ENCODE results near the gene PRAMEF6. TPM values are rescaled to one million over a fixed set of nuclear protein-coding genes. Genes with fewer than 3 reads are reported as not detected.
"Not testable (repeated sequence)": the region's sequence is repeated elsewhere in the genome, so short reads cannot be mapped to it uniquely, and the experiment has no call there.

PRAMEF6 gene
- not detected in 2 replicates for total RNA-seq (2014; rRNA removed; shearing (Covaris generic))
- polyA plus RNA-seq (2015; cell fraction: cytosol; rRNA removed) = not detected in 2 replicates
- not detected in 2 replicates for polyA plus RNA-seq (2015; cell fraction: nucleus; rRNA removed)

DNA sequence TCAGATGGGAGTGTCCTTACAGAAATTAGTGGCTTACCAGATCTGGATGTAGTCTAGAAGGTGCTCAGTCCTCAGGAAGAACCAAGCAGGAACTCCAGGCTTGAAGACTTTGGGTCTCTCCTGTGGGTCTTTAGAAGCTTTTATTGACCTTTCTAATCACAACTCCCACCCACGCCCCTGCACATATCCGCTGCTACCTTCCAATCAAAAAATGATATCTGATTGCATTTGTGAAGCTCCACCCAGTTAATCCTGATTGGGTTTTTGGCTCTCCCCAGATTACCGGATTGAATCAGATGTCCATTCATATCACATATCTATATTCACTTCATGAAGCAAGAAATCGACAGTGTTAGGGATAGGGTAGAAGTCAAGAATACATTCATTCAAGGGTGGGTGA lies at the start of gene PRAMEF6:
PRAMEF6 (minus strand) TSS at position 101 of the 400 bp plus-strand sequence. CDS start 5,062 bp downstream, outside the sequence.
- in situ Hi-C loops (cut with HindIII; ENCODE audit: low pct_unique_long_range_greater_than_20kb, low sequenced_read_pairs) = not testable (repeated sequence)

DNA sequence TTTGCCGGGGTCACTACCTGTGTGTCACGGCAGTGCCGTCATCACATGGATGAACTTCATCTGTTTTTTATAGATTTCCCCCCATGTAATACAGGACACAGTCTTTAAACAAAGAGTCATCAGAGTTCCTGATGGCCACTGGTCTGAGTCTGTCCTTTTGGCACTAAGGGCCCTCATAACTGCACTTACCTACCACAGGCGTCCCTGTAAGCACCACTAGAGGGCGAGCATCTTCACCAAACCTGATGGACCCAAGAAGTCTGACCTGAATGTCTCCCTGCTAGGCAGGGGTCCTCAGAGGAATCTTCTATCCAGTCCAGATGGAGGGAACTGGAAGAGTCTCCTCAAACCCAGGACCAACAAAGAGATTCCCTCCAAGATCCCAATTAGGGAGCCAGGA lies 23.0 kb downstream of the PRAMEF6 start:
- peak; percentile 0 for DNase-seq (ENCODE audit: low read depth, low spot score)
- in situ Hi-C loops (cut with HindIII; ENCODE audit: low pct_unique_long_range_greater_than_20kb, low sequenced_read_pairs) = not testable (repeated sequence)

More for the DNA sequence above, at the start of gene PRAMEF6:
- not testable (repeated sequence) for DNase-seq (ENCODE audit: low read depth, low spot score)

DNA sequence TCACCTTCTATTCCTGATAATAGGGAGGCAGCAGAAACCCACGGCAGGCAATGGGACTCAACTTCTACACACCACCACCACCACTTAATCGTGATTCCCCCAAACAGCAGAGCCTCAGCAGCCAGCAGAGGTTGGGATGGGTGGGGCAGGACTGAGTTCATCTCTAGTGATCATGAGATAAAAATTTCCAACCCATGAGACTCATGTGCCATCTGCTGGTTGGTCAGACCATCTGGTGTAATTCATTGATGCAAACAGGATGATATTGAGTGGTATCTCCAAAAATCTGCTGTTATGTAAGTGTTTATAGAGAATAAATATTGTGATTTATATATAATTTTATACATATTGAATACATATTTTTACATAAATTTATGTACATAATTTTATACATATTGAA lies 25.6 kb downstream of the PRAMEF6 start:
- DNase-seq (ENCODE audit: low read depth, low spot score) = peak; percentile 16
- in situ Hi-C loops (cut with HindIII; ENCODE audit: low pct_unique_long_range_greater_than_20kb, low sequenced_read_pairs) = not testable (repeated sequence)

DNA sequence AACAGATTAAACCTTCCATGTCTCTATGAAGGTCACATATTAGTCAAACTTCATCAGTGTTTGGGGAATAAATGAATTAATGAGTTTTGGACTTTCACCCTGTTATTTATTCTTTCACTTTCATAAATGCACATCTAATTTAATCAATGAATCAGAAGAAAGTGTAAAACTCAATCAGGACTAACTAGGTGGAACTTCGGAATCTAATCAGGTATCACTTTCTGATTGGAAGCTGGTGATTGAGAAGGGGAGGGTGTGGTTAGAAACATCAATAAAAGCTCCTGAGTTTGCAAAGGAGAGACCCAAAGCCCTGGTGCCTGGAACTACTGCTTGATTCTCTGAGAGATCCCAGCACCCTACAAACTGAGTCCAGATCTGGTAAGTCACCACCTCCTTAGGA lies 31.1 kb downstream of the PRAMEF6 start, which contains the start of gene PRAMEF7:
PRAMEF7 (plus strand) TSS at position 301 of the 400 bp plus-strand sequence. CDS start 1,083 bp downstream, outside the sequence.
- DNase-seq (ENCODE audit: low read depth, low spot score); in situ Hi-C loops (cut with HindIII; ENCODE audit: low pct_unique_long_range_greater_than_20kb, low sequenced_read_pairs): not testable (repeated sequence)

DNA sequence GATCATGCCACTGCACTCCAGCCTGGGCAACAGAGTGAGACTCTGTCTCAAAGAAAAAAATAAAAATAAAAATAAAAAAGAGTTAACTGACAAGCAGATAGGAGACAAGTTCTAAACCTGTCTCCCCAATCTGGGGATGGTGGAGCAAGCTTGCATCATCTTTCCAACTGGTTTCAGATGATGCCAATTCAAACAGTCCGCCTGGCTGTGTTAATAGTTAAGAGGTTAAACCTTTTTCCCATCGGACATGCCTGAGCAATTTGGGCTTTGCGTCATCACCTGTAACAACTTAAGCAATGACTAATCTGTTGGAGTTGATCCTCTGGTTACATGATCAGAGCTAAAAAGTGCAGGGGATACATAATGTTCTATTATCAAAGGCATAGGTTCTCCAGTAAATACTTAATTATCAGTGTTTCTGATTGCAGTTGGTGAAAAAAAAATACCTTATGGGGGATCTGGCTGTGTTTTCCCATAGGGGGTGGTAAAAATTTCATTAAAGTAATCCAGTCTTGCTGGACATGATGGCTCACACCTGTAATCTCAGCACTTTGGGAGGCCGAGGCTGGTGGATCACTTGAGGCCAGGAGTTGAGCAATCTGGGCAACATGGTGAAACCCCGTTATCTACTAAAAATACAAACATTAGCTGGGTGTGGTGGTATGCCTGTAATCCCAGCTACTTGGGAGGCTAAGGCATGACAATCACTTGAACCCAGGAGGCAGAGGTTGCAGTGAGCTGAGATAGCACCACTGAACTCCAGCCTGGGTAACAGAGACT lies 43.4 kb downstream of the PRAMEF6 start:
- in situ Hi-C loops (cut with HindIII; ENCODE audit: low pct_unique_long_range_greater_than_20kb, low sequenced_read_pairs); DNase-seq (ENCODE audit: low read depth, low spot score): not testable (repeated sequence)

DNA sequence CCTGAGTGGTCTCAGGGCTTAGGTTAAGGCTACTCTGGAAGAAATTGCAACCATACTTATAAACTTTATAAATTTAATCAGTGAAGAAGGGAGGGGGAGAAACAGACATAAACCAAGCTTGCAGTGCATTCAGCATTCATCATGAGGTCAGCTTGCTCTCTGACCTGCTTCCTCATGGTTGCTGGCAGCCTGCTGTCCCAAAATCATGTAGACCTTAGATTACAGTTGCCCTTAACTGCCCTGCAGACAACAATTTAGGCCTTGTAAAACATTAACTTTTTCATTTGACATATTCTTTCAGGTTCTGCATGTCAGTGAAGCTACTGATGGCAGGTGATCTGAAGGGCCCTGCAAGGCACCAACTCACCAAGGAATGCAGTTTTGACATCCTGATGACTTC lies 48.2 kb downstream of the PRAMEF6 start:
- DNase-seq (ENCODE audit: low read depth, low spot score); in situ Hi-C loops (cut with HindIII; ENCODE audit: low pct_unique_long_range_greater_than_20kb, low sequenced_read_pairs): not testable (repeated sequence)

DNA sequence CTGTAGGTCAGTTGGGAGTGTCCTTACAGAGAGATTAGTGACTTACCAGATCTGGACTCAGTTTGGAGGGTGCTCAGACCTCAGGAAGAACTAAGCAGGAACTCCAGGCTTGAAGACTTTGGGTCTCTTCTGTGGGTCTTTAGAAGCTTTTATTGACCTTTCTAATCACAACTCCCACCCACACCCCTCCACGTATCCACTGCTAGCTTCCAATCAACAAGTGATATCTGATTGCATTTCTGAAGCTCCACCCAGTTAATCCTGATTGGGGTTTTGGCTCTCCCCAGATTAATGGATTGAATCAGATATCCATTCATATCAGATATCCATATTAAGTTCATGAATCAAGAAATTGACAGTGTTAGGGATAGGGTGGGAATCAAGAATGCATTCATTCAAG lies 49.2 kb downstream of the PRAMEF6 start, which contains the start of gene PRAMEF10:
PRAMEF10 (minus strand) TSS at position 101 of the 400 bp plus-strand sequence. CDS start 2,423 bp downstream, outside the sequence.
- in situ Hi-C loops (cut with HindIII; ENCODE audit: low pct_unique_long_range_greater_than_20kb, low sequenced_read_pairs); DNase-seq (ENCODE audit: low read depth, low spot score): not testable (repeated sequence)

Small RNA genes lying within 50 kb of the gene (small RNA-seq; reads per million reads assigned to genes)
- gene RNU6-1072P = 0 reads per million in 2 experiments

Other genes with a start within 250 kb of the PRAMEF6 start
- gene AADACL3, start 231.5 kb downstream of the PRAMEF6 start, total RNA-seq (2014; rRNA removed; shearing (Covaris generic)) = not detected in 2 replicates
- not detected in 2 replicates for gene CFAP107, start 201.4 kb downstream of the PRAMEF6 start, total RNA-seq (2014; rRNA removed; shearing (Covaris generic))
- not detected in 2 replicates for gene PRAMEF12, start 173.8 kb downstream of the PRAMEF6 start, total RNA-seq (2014; rRNA removed; shearing (Covaris generic))
- gene PRAMEF1, start 156.2 kb downstream of the PRAMEF6 start, total RNA-seq (2014; rRNA removed; shearing (Covaris generic)) = not detected in 2 replicates
- not detected in 2 replicates for gene PRAMEF11, start 116.2 kb downstream of the PRAMEF6 start, total RNA-seq (2014; rRNA removed; shearing (Covaris generic))
- gene HNRNPCL1, start 98.9 kb downstream of the PRAMEF6 start, total RNA-seq (2014; rRNA removed; shearing (Covaris generic)) = not detected in 2 replicates
- not detected in 2 replicates for gene PRAMEF2, start 90.5 kb downstream of the PRAMEF6 start, total RNA-seq (2014; rRNA removed; shearing (Covaris generic))
- not detected in 2 replicates for gene PRAMEF4, start 61.4 kb downstream of the PRAMEF6 start, total RNA-seq (2014; rRNA removed; shearing (Covaris generic))
- not detected in 2 replicates for gene PRAMEF10, start 49.3 kb downstream of the PRAMEF6 start, total RNA-seq (2014; rRNA removed; shearing (Covaris generic))
- not detected in 2 replicates for gene PRAMEF7, start 31.0 kb downstream of the PRAMEF6 start, total RNA-seq (2014; rRNA removed; shearing (Covaris generic))
- not detected in 2 replicates for gene PRAMEF27, start 109.0 kb upstream of the PRAMEF6 start, total RNA-seq (2014; rRNA removed; shearing (Covaris generic))
- gene HNRNPCL3, start 113.2 kb upstream of the PRAMEF6 start, total RNA-seq (2014; rRNA removed; shearing (Covaris generic)) = not detected in 2 replicates
- not detected in 2 replicates for gene PRAMEF25, start 123.2 kb upstream of the PRAMEF6 start, total RNA-seq (2014; rRNA removed; shearing (Covaris generic))
- not detected in 2 replicates for gene HNRNPCL2, start 169.3 kb upstream of the PRAMEF6 start, total RNA-seq (2014; rRNA removed; shearing (Covaris generic))
- gene PRAMEF26, start 208.4 kb upstream of the PRAMEF6 start, total RNA-seq (2014; rRNA removed; shearing (Covaris generic)) = not detected in 2 replicates
- gene HNRNPCL4, start 218.1 kb upstream of the PRAMEF6 start, total RNA-seq (2014; rRNA removed; shearing (Covaris generic)) = not detected in 2 replicates
- not detected in 2 replicates for gene PRAMEF9, start 224.3 kb upstream of the PRAMEF6 start, total RNA-seq (2014; rRNA removed; shearing (Covaris generic))

Measured in SK-MEL-5 (cell line).